HG03460 (cell line): ENCODE results near the gene PPP1R11.

Experiments used
- ATAC-seq: cut with Tn5 transposase; IDR thresholded peaks from one replicate; pipeline ENCODE4 v1.9.1; 2021; ENCODE audit not compliant: unreplicated experiment

PPP1R11 gene

GRCh38 chr6:30061092-30061857 lies 5.7 kb upstream of the PPP1R11 start, which contains the start of gene POLR1H:
POLR1H (plus strand) TSS chr6:30061265; CDS start chr6:30061525, 260 bp downstream.
- ATAC-seq = peak; percentile 77

- ATAC-seq = peak; percentile 22
Measured at GRCh38 chr6:30061858-30062458, 5.0 kb upstream of the PPP1R11 start.

- no peak for ATAC-seq
Measured at GRCh38 chr6:30062471-30063178, 4.4 kb upstream of the PPP1R11 start.

GRCh38 chr6:30063315-30063714 lies 3.7 kb upstream of the PPP1R11 start:
- no peak for ATAC-seq

- ATAC-seq = no peak
Measured at GRCh38 chr6:30066082-30066481, 916 bp upstream of the PPP1R11 start.

- no peak for ATAC-seq
Measured at GRCh38 chr6:30067460-30068139, 602 bp downstream of the PPP1R11 start.

- no peak for ATAC-seq
Measured at GRCh38 chr6:30071081-30071818, 4.3 kb downstream of the PPP1R11 start.

GRCh38 chr6:30071858-30072257 lies 4.9 kb downstream of the PPP1R11 start:
- no peak for ATAC-seq

GRCh38 chr6:30073489-30074235 lies 6.7 kb downstream of the PPP1R11 start:
- ATAC-seq = no peak

- no peak for ATAC-seq
Measured at GRCh38 chr6:30074331-30075093, 7.5 kb downstream of the PPP1R11 start.

- ATAC-seq = no peak
Measured at GRCh38 chr6:30075094-30075789, 8.2 kb downstream of the PPP1R11 start, which contains the start of gene RNF39. RNF39 (minus strand) TSS chr6:30075769; CDS start chr6:30075585, 184 bp downstream.

GRCh38 chr6:30075790-30076732 lies 9.1 kb downstream of the PPP1R11 start:
- no peak for ATAC-seq

- ATAC-seq = no peak
Measured at GRCh38 chr6:30077218-30077617, 10.2 kb downstream of the PPP1R11 start.

- ATAC-seq = no peak
Measured at GRCh38 chr6:30087876-30088275, 20.9 kb downstream of the PPP1R11 start.

- ATAC-seq = no peak
Measured at GRCh38 chr6:30091577-30092381, 24.8 kb downstream of the PPP1R11 start.

- no peak for ATAC-seq
Measured at GRCh38 chr6:30092852-30093543, 26.0 kb downstream of the PPP1R11 start.
